ENCODE results near the gene C3AR1.

GRCh38 chr12:8040791-8041190 is 25.4 kb downstream of the C3AR1 start:
- TF ChIP-seq CTCF (IDR thresholded peaks at IDR 0.05; ENCODE audit: insufficient read depth, low read length) (no peak), POLR2AphosphoS5 (IDR thresholded peaks at IDR 0.05; ENCODE audit: low read depth) (no peak), SPI1 (IDR thresholded peaks at IDR 0.05; ENCODE audit: borderline replicate concordance, low read depth) (no peak), REST (IDR thresholded peaks at IDR 0.05; ENCODE audit: insufficient replicate concordance, low read depth) (no peak)
